Epithelial cell of proximal tubule (primary cell): ENCODE data around the gene CD52. TPM values are rescaled to one million over a fixed set of nuclear protein-coding genes. Genes with fewer than 3 reads are reported as not detected.
"Not testable (repeated sequence)": the region's sequence is repeated elsewhere in the genome, so short reads cannot be mapped to it uniquely, and the experiment has no call there.

ENCODE experiments used
- DNase-seq: peaks from one replicate; pipeline ENCODE4 v3.0.0-alpha.2; 2011; ENCODE audit warnings: low read depth
- H3K4me3 ChIP-seq: 2 replicates; pipeline ENCODE4 v1.5.1; 2011; ENCODE audit warnings: low read depth, mild to moderate bottlenecking, low read length
- CTCF ChIP-seq: conservative IDR thresholded peaks from 2 replicates; pipeline ENCODE4 v1.5.1; 2012; ENCODE audit warnings: low read depth, mild to moderate bottlenecking, low read length
- total RNA-seq: library from RNA; depleted of rRNA; stranded (reverse); fragments of >200 nt; gene quantifications from 2 replicates; pipeline ENCODE4 v1.2.3, GENCODE V29; 2015

The CD52 gene
- total RNA-seq, 1 donor from 2014 or later, result not detected

DNA sequence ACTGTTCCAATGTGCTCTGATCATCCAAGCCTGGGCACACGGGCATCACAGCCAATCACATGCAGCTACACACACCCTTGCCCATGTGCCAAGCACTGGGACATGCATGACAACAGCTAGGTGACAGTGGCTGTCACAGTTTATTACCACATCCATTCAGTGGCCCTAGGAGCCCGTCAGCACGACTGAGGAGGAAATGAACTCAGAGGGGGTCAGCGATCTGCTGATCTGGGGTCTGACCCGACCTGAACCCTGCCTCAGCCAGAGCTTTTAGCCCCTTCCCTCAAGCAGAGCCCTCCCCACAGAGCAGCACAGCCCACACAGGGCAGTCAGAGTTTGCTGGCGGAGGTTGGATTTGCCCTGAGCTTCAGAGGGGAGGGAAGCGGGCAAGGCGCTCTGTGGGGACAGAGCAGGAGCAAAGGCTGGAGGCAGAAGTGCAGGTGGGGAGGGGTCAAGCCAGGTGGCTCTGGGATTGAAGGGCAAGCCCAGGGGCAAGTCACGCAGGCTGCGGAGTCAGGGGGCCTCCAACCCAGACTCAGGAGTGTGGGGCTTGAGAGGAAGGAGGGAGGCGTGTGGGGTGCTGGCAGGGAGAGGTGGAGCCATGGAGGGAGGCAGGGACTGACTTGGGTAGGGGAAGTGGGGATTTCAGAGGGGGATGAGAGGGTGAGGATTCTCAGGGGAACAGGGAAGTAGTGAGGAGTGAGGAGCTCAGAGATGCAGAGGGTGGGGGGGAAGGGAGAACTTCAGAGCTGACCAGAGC is 27.5 kb upstream of the CD52 start:
- TF ChIP-seq CTCF, result no peak
- no peak overlapping the region for H3K4me3 ChIP-seq
- DNase-seq, result no peak

DNA sequence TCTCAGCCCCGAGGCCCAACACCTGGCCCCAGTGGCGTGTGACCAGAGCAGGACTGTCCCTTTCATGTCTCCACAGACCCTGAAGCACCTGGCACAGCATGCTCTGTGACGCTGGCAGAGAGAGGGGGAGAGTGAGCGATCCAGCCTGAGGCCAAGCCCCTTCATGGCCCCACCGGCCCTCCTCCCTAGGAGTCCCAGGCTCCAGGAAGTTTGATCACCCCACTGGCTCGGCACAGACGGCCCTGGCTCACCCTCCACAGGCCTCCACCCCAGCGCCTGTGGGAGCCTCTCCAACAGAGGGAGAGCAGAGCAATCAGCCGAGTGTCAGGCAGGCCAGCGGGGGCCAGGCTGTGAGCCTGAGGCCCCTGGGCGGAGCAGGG is 26.9 kb upstream of the CD52 start:
- TF ChIP-seq CTCF, result no peak
- no peak overlapping the region for H3K4me3 ChIP-seq
- DNase-seq, result no peak

DNA sequence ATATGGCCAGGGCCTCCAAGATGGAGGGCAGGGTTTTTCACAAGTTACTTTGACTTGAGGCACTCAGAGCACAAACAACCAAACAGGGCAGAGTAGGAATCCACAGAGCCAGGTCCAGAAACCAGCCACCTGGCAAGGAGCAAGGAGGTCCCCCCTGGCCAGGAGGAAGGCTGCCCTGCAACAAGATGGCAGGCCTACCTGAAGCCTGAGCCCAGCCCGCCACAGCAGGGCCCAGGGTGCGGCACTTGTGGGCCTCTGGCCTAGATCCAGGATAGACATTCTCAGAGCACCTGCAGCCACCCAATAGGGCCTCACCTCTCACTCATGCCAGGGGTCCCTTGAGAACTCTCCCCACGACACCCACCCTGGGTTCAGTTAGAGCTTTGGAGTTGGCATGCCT is 26.3 kb upstream of the CD52 start:
- no peak overlapping the region for H3K4me3 ChIP-seq
- no peak for DNase-seq
- no peak for TF ChIP-seq CTCF

DNA sequence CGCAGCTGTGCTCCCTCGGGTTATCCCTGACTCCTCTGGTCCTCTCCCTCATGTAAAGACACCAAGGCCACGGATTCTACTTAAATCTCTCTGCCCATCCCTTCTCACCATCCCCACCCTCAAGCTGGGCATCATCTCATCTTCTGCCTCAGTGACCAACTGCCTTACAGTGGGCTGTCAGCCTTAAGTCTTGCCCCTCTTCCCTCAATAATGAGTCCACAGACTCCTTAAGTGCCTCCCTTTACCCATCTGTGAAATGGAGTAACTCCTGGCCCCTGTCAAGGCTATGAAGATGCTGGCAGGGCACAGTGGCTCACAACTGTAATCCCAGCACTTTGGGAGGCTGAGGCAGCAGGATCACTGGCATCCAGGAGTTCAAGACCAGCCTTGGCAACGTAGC is 25.8 kb upstream of the CD52 start:
- no peak overlapping the region for H3K4me3 ChIP-seq
- no peak for DNase-seq
- TF ChIP-seq CTCF, result no peak

DNA sequence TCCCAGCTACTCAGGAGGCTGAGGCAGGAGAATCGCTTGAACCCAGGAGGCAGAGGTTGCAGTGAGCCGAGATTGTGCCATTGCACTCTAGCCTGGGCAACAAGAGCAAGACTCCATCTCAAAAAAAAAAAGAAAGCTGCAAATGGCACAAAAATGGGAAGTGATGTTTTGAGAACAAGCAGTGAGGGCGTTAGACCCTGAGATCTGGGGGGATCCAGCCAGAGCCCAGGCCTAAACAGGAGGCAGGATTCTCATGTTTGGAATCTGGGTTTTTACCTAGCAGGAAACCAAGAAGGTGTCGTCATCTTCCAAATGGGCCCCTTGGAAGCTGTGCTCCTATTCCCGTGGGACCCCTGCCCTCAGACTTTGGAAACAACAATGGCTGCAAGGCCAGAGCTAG is 25.0 kb upstream of the CD52 start:
- DNase-seq, H3K4me3 ChIP-seq: not testable (repeated sequence)

DNA sequence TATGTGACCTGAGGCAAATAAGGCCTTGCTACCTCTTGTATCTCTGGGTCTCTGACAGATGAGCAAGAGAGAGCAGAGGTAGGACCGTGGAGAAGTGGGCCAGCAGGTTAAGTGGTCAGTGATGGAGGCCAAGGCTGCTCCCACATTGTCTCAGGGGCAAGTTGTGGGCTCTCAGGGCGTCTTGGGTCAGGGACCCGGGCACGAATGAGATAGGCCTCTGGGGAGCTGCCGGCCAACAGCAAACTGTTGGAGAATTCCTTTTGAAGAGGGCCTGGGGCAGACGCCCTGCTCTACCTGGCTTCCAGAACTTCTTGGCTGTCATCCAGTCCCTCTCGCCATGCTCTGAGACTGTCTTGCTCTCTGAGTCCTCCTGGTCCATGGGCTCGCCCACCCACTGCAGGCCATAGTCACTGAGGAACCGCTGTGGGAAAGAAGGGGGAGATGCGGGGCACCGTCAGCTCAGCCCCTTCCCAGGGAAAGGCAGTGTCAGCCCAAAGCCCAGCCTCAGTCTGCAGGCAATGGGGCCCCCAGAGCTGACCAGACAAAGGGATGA is 23.8 kb upstream of the CD52 start:
- DNase-seq, result no peak
- H3K4me3 ChIP-seq, result no peak overlapping the region
- no peak for TF ChIP-seq CTCF

DNA sequence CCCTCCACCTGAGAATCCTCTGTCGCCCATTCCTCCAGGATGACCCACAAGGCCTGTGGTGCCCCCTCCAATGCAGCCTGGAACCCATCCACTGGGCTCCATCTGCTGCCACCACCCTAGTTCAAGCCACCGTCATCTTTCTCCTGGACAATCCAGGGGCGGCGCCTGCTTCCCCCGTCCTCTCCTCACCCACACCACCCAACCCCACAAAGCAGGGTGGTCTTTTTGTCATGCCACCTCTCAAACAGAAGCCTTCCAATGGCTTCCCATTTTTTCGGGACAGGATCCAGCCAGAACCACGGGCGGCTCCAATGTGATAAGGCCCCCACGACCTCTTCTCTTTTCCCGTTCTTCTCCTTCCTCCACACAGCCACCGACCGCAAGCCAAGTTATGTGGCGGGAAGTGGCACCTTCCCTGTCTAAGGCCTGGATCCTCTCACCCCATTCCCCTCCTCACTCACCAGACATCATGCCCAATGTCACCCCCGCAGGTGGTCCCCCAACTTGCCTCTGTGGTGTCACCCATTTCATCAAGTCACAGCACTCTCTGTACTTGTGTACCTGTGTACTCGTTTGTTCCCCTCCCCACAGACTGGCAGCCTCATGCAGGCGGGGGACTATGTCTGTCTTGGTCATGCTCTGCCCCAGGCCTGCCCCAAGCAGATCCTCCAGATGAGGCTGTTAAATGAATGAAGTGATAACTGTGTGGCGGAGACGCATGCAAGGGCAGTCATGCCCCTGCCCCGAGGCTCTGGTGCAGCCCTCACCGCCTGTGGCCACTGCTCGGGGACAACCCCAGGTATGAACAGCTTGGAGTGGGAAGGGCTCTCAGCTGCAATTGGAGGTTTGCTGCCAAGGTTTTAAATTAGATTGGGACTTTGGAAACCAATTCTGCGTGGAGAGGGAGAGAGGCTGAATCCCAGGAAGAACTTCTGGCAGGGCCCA is 22.3 kb upstream of the CD52 start:
- H3K4me3 ChIP-seq, result no peak overlapping the region
- no peak for TF ChIP-seq CTCF
- DNase-seq, result no peak
